ENCODE measurements around the gene STK24. TPM values are rescaled to one million over a fixed set of nuclear protein-coding genes. Genes with fewer than 3 reads are reported as not detected.

Gene STK24
- total RNA-seq, 2 experiments from 2014 or later: 160 to 170 TPM

DNA sequence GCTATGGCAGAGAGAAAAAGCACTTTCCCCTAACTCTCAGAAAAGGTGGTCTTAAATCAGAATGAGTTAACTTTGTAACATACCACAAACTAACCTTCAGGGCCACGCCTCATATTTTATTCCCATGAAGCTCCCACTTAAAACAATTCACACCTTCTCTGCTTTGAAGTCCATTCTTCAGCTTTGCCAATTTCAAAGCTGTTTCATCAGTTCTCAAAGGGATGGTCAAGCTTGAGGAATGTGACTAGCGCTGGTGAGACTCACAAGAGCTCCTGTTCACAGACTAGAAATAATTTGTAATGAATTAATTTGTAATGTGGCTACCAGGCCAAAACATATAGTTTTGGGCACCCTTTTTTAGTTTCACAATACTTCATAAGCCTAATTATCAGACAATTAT lies 68.2 kb downstream of the STK24 start:
- ChIA-PET CTCF (interaction anchor here (1.1 to 1.9 kb wide), 5 partner anchors 10 to 64 kb away, joined by 3 to 5 read pairs (median 3); no protein-coding TSS in a partner anchor), POLR2A (interaction anchor here (0.5 kb wide), 1 partner anchor 111 kb away, joined by 3 read pairs; no protein-coding TSS in a partner anchor)
- no peaks in the 10 kb centered on the region for H3K9me3 Mint-ChIP-seq
- H3K4me1 Mint-ChIP-seq: peaks cover 93% of the 10 kb centered on the region
- H3K27me3 Mint-ChIP-seq: no peaks in the 10 kb centered on the region
- no peak overlapping the region for H3K4me3 Mint-ChIP-seq
- no peak for DNase-seq
- H3K36me3 Mint-ChIP-seq (ENCODE audit: low read depth): peaks cover 41% of the 10 kb centered on the region
- H3K27ac Mint-ChIP-seq: no peak overlapping the region

DNA sequence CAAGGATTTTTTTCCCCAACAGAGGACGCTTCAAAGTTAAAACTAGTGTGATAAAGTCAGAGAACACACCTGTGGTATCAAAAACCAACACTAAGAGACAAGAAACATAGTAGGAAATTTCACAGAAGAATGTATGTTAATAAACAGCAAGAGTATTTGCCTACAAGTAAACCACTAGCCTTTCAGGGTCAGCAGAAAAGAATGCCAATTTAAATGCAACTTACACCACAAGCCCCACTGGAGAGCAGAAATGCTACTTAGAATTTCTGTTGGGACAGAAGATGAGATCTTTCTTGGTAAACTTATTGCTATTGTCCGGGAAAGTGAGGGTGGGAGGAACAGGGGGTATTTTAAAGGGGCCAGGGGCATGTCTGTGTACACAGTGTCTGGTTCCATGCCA lies 68.6 kb downstream of the STK24 start:
- H3K27me3 Mint-ChIP-seq: no peaks in the 10 kb centered on the region
- peaks cover 93% of the 10 kb centered on the region for H3K4me1 Mint-ChIP-seq
- DNase-seq: no peak
- ChIA-PET POLR2A (no interaction called here), CTCF (interaction anchor here (1.1 to 1.9 kb wide), 5 partner anchors 11 to 63 kb away, joined by 3 to 5 read pairs (median 3); no protein-coding TSS in a partner anchor)
- no peak overlapping the region for H3K4me3 Mint-ChIP-seq
- peak overlapping the region; percentile 42 for H3K27ac Mint-ChIP-seq
- peaks cover 41% of the 10 kb centered on the region for H3K36me3 Mint-ChIP-seq (ENCODE audit: low read depth)
- no peaks in the 10 kb centered on the region for H3K9me3 Mint-ChIP-seq

DNA sequence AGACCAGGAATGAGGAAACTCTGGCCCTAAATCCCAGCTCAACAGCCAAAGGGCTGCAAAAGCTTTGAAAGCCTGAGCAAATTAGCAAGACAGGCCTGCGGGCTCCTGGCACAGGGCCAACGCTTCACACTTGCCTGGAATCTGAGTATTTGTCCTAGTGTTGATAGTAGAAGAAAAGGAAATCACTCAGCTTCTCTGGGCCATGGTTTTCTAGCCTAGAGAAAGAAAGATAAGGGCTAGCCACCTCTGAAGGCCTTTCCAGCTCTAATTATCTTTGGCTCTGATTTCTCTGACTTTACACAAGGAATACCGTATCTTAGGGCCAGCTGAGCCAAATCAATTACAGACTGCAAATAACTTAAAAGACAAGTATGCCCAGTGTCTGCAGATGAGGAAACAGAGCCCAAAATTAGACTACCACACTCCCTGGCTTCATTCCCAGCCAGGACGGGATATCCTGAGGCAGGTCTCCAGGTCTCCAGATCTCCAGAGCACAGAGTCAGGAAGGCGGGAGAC lies 69.6 kb downstream of the STK24 start:
- DNase-seq: no peak
- peaks cover 90% of the 10 kb centered on the region for H3K4me1 Mint-ChIP-seq
- ChIA-PET CTCF (interaction anchor here (0.5 to 1.8 kb wide), 6 partner anchors 10 to 113 kb away, joined by 3 to 4 read pairs (median 3); no protein-coding TSS in a partner anchor), POLR2A (no interaction called here)
- no peak overlapping the region for H3K4me3 Mint-ChIP-seq
- H3K9me3 Mint-ChIP-seq: no peaks in the 10 kb centered on the region
- H3K27ac Mint-ChIP-seq: no peak overlapping the region
- H3K36me3 Mint-ChIP-seq (ENCODE audit: low read depth): peaks cover 41% of the 10 kb centered on the region
- H3K27me3 Mint-ChIP-seq: no peaks in the 10 kb centered on the region

DNA sequence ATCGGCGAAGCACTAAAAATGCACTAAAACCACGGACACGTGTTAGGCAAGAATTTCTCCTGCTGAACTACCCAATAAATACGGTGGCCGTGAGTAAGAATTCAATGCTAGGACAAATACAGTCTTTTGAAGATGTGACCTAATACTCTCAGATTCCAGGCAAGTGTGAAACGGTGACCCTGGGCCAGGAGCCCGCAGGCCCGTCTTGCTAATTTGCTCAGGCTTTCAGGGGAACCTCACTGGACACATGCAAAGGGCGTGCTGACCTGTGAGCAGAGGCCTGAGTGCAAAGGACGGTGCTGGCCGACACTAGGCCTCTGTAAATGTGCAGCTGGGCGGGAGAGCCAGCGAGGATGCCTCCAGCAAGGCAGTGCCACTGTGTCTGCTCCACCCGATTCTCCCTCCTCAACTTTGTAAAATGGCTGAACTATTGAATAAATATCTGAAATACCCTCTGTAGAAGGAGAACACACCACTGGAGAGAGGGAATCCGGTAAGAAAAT lies 70.1 kb downstream of the STK24 start:
- CTCF ChIA-PET: interaction anchor here (1.0 to 1.8 kb wide), 2 partner anchors 10 to 12 kb away, joined by 3 to 4 read pairs; no protein-coding TSS in a partner anchor
- peaks cover 37% of the 10 kb centered on the region for H3K36me3 Mint-ChIP-seq (ENCODE audit: low read depth)
- H3K27ac Mint-ChIP-seq: no peak overlapping the region
- H3K4me1 Mint-ChIP-seq: peaks cover 92% of the 10 kb centered on the region
- DNase-seq: no peak
- no peak overlapping the region for H3K4me3 Mint-ChIP-seq
- H3K27me3 Mint-ChIP-seq: no peaks in the 10 kb centered on the region
- POLR2A ChIA-PET: interaction anchor here (0.6 kb wide), 1 partner anchor 283 kb away, joined by 3 read pairs; no protein-coding TSS in a partner anchor
- no peaks in the 10 kb centered on the region for H3K9me3 Mint-ChIP-seq

DNA sequence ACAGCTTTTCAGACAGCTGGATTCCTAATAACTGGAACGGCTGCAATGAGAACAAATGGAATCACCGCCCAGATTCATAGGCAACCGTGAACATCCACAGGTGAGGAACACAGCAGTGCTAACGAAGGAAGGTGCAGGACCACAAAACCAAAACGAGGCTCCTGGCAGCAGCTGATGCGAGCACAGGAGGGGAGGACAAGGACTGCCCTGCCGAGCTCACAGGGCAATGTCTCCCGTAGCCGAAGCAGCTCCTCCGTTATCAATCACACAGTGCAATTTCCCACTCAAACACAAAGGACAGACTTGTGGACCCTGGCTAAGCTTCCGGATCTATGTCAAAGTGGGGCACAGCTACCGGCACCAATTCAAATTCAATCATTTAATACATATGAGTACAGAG lies 70.6 kb downstream of the STK24 start:
- no peaks in the 10 kb centered on the region for H3K9me3 Mint-ChIP-seq
- no peak overlapping the region for H3K4me3 Mint-ChIP-seq
- H3K36me3 Mint-ChIP-seq (ENCODE audit: low read depth): peaks cover 34% of the 10 kb centered on the region
- peaks cover 90% of the 10 kb centered on the region for H3K4me1 Mint-ChIP-seq
- no peak overlapping the region for H3K27ac Mint-ChIP-seq
- ChIA-PET POLR2A (interaction anchor here (0.6 kb wide), 1 partner anchor 283 kb away, joined by 3 read pairs; no protein-coding TSS in a partner anchor), CTCF (interaction anchor here (1.0 to 1.8 kb wide), 2 partner anchors 9 to 11 kb away, joined by 3 to 4 read pairs; no protein-coding TSS in a partner anchor)
- no peaks in the 10 kb centered on the region for H3K27me3 Mint-ChIP-seq
- no peak for DNase-seq

DNA sequence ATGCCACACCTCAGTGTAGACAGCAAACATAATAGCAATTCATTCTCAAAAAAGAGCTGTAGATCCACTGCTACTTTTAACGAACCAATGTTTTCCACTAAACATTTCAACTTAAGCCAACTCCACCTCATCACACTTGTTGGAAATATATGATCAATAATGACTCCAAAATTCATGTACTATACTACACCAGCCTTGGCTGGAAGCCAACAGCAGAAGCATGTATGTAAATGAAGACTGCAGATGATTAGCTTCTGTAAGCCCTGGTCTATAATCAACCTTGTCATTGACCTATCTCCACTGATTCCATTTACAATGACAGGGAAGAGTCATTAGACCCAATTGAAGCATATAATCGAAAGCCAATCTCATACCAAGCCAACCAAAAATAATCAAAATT lies 71.7 kb downstream of the STK24 start:
- Mint-ChIP-seq H3K9me3 (no peaks in the 10 kb centered on the region), H3K36me3 (ENCODE audit: low read depth) (peaks cover 31% of the 10 kb centered on the region)

DNA sequence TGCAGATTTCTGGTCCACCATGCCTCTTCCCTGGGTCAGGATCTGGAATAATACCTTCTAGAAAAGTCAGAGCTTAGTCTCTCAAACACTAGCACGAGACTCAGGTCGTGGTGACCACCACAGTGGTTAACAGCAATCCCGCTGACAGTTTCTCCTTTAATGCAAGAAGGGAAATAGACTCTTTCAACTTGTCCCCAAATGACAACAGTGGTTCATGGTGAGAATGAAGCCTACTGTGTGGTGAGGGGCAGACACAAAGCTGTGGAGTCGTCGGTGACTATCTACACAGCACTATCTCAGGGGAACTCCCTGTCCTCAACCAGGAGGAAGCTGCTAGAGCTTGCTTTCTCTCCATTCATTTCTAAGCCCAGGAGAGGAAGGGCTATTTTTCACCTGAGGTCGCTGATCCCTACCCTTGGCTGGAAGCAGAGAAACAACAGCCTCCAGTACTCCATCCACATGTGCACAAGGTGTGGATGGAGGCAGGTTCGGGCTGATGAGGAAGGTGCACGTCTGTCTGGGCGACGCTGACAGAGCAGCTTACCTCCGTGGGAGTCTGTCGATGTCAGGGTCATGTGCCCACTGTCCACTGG lies 72.4 kb downstream of the STK24 start:
- H3K4me3 Mint-ChIP-seq: no peak overlapping the region
- H3K36me3 Mint-ChIP-seq (ENCODE audit: low read depth): peaks cover 34% of the 10 kb centered on the region
- no peak for DNase-seq
- CTCF ChIA-PET: interaction anchor here (0.6 to 2.3 kb wide), 6 partner anchors 9 to 1101 kb away, joined by 3 to 7 read pairs (median 4); no protein-coding TSS in a partner anchor
- H3K27ac Mint-ChIP-seq: peak overlapping the region; percentile 52
- no peaks in the 10 kb centered on the region for H3K27me3 Mint-ChIP-seq
- POLR2A ChIA-PET: interaction anchor here (0.6 kb wide), 2 partner anchors 477 to 776 kb away, joined by 3 to 6 read pairs; no protein-coding TSS in a partner anchor
- H3K9me3 Mint-ChIP-seq: no peaks in the 10 kb centered on the region
- H3K4me1 Mint-ChIP-seq: peaks cover 77% of the 10 kb centered on the region

More for the DNA sequence above, 71.7 kb downstream of the STK24 start:
- H3K4me3 Mint-ChIP-seq: no peak overlapping the region
- DNase-seq: no peak
- H3K27me3 Mint-ChIP-seq: no peaks in the 10 kb centered on the region
- ChIA-PET POLR2A (no interaction called here), CTCF (interaction anchor here (0.6 to 2.3 kb wide), 2 partner anchors 11 to 1100 kb away, joined by 3 to 7 read pairs; no protein-coding TSS in a partner anchor)
- H3K4me1 Mint-ChIP-seq: peaks cover 84% of the 10 kb centered on the region
- peak overlapping the region; percentile 4 for H3K27ac Mint-ChIP-seq

DNA sequence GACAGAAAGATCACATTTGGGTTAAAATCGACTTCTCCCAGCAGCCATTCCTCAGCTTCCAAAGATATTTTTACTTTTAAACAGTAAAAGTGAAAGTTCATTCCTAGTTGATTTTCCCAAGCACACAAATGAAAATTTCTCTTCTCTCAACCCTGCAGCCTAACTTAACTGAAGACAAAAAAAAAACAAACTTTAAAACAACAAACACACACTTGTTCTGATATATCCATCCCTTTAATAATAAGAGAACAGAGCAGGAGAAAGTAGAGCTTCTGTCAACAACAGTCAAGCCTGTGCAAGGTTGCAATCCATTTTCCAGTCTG lies 72.9 kb downstream of the STK24 start:
- peaks cover 73% of the 10 kb centered on the region for H3K4me1 Mint-ChIP-seq
- ChIA-PET CTCF (interaction anchor here (0.6 to 2.3 kb wide), 5 partner anchors 8 to 42 kb away, joined by 3 to 7 read pairs (median 5); no protein-coding TSS in a partner anchor), POLR2A (interaction anchor here (0.6 kb wide), 2 partner anchors 478 to 777 kb away, joined by 3 to 6 read pairs; no protein-coding TSS in a partner anchor)
- peak overlapping the region; percentile 52 for H3K27ac Mint-ChIP-seq
- no peak for DNase-seq
- no peak overlapping the region for H3K4me3 Mint-ChIP-seq
- H3K36me3 Mint-ChIP-seq (ENCODE audit: low read depth): peaks cover 35% of the 10 kb centered on the region
- H3K27me3 Mint-ChIP-seq: no peaks in the 10 kb centered on the region
- no peaks in the 10 kb centered on the region for H3K9me3 Mint-ChIP-seq

DNA sequence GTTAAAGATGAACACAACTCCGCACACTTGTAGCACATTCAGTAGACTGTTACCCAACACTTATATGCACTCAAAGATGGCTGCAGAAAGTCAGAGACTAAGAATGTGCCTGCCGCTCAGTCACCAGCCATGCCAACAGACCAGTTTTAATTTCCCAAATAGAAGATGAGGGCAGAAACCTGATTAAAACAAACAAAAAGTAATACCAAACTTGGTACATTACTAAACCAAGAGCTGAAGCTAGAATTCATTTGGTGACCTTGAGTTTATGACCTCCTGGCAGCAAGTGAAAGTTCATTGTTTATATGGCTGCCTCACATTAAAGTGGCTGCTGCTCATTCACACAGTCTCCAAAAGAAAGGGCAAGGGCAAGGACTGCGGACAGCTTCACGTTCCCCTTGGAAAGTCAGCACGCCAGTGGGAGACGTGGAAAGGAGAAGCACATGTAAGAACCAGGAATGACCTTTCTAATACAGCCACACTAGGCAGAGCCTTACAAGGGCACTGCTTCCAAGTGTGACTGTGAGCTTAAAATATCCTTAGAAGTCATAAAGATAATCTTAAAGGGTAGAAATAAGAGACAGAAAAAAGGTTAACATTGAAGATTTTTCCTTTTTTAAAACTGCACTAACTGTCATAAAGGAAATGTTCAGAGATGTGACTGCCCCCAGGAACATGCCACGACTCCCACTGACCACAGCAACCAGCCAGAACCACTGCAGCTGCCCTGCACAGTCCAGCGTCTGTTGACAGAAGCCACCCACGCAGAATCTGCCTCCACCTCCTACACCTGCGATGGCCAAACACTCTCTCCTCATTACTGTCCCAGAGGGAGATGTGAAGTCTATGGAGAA lies 73.5 kb downstream of the STK24 start:
- ChIA-PET CTCF (interaction anchor here (2.1 to 2.3 kb wide), 2 partner anchors 13 to 17 kb away, joined by 7 read pairs; no protein-coding TSS in a partner anchor), POLR2A (interaction anchor here (0.6 kb wide), 1 partner anchor 777 kb away, joined by 6 read pairs; no protein-coding TSS in a partner anchor)
- no peak overlapping the region for H3K4me3 Mint-ChIP-seq
- peaks cover 68% of the 10 kb centered on the region for H3K4me1 Mint-ChIP-seq
- no peak overlapping the region for H3K27ac Mint-ChIP-seq
- H3K36me3 Mint-ChIP-seq (ENCODE audit: low read depth): peaks cover 37% of the 10 kb centered on the region
- no peaks in the 10 kb centered on the region for H3K27me3 Mint-ChIP-seq
- H3K9me3 Mint-ChIP-seq: no peaks in the 10 kb centered on the region
- DNase-seq: no peak

DNA sequence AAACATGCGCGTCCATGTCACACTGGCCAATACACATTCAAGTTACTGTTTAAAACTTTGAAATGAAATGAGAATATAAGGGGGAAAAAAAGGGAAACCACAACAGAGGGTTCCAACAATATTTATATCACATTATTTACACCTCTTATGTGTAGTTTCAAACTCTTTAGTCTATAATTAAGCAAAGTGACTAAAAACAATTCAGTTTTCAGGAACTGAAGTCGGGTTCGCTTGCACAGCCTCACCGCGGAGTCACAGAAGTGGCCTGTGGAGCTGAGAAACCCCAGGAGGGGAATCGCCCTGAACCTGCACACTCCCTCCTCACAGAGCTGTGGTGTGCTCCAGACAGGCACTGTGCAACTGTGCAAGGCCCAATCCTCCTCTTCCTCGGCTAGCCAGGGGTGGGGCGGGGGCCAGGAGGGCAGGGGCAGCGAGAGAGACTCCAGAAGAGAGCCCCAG lies 75.9 kb downstream of the STK24 start:
- H3K4me1 Mint-ChIP-seq: peaks cover 66% of the 10 kb centered on the region
- peaks cover 42% of the 10 kb centered on the region for H3K36me3 Mint-ChIP-seq (ENCODE audit: low read depth)
- H3K27ac Mint-ChIP-seq: no peak overlapping the region
- H3K4me3 Mint-ChIP-seq: no peak overlapping the region
- CTCF ChIA-PET: interaction anchor here (1.1 to 1.2 kb wide), 2 partner anchors 11 to 17 kb away, joined by 3 to 5 read pairs; no protein-coding TSS in a partner anchor
- H3K9me3 Mint-ChIP-seq: no peaks in the 10 kb centered on the region
- H3K27me3 Mint-ChIP-seq: no peaks in the 10 kb centered on the region
- POLR2A ChIA-PET: no interaction called here
- no peak for DNase-seq

DNA sequence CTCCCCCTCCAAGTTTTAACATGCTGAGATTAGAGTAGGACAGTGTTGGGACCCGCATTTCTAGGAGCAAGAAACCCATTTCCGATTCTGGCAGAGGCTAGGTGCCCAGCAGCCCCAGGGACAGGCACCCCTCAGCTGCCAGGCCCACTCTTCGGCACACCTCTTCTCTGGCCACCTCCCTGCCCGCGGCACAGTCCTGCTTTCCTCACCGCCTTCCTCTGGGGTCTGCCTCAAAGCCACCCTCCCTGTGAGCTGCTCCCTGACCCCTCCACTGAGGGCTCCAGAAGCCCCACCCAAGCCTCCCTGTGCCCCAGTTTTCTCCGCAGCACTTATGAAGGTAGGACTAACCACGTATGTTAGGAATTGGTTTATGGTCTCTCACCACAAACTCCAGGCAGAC lies 79.9 kb downstream of the STK24 start:
- CTCF ChIA-PET: interaction anchor here (1.0 to 1.4 kb wide), 3 partner anchors 9 to 25 kb away, joined by 3 read pairs; no protein-coding TSS in a partner anchor
- Mint-ChIP-seq H3K36me3 (ENCODE audit: low read depth) (peaks cover 19% of the 10 kb centered on the region), H3K27me3 (no peaks in the 10 kb centered on the region), H3K4me3 (no peak overlapping the region), H3K27ac (no peak overlapping the region), H3K4me1 (peaks cover 44% of the 10 kb centered on the region), H3K9me3 (no peaks in the 10 kb centered on the region)
- POLR2A ChIA-PET: no interaction called here
- no peak for DNase-seq

DNA sequence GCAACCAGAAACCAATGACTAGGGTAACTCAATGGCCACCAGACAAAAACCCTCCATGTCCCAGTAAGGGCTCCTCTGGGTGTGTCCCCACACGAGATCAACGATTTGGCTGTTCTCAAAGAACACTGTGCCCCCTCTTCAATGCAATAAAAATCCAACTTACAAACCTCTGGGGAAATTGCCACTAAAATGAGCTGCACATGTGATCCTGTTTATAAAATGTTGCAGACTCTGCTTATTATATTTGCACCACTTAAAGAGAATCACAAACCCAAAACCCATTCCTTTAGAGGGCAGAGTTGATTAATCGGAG lies 80.5 kb downstream of the STK24 start:
- Mint-ChIP-seq H3K36me3 (ENCODE audit: low read depth) (peaks cover 19% of the 10 kb centered on the region), H3K9me3 (no peaks in the 10 kb centered on the region), H3K4me3 (no peak overlapping the region), H3K27ac (peak overlapping the region; percentile 28), H3K4me1 (peaks cover 44% of the 10 kb centered on the region), H3K27me3 (no peaks in the 10 kb centered on the region)
- CTCF ChIA-PET: interaction anchor here (1.0 to 1.6 kb wide), 4 partner anchors 8 to 12 kb away, joined by 3 to 5 read pairs (median 4); no protein-coding TSS in a partner anchor
- no peak for DNase-seq
- POLR2A ChIA-PET: no interaction called here

All from activated CD4-positive, alpha-beta T cell treated with anti-CD3 and anti-CD28 coated beads, Interleukin-2, amount 10 ng/mL, durations not matched to agents 7 days and 5 days (primary cell).